Measurements from ENCODE around the gene SENP3. TPM values are rescaled to one million over a fixed set of nuclear protein-coding genes. Genes with fewer than 3 reads are reported as not detected.

The SENP3 gene
- total and polyA plus RNA-seq, 12 donors = 28.4 to 72.4 (median 43.9) TPM

- no peaks in the 10 kb centered on the region for H3K27me3 ChIP-seq
- peaks cover 0 to 23% of the 10 kb centered on the region in 2 donors for H3K36me3 ChIP-seq (replicated peaks in 1 of 2)
- H3K4me3 ChIP-seq = peak overlapping the region; percentile 28 to 74 (median 57)
- DNase-seq = peak; percentile 90 to 97 (median 95)
- H3K27ac ChIP-seq = peak overlapping the region; percentile 75 to 97 (median 92)
- peaks cover 35 to 58% of the 10 kb centered on the region in 2 donors for H3K4me1 ChIP-seq (replicated peaks in 1 of 2)
- TF ChIP-seq POLR2A (IDR thresholded peaks at IDR 0.05) = no peak
- TF ChIP-seq CTCF (IDR thresholded peaks at IDR 0.05) = peak; percentile 70 to 96 (median 92)
- intact Hi-C loops (cut with DNase I) = loop anchor here (2.0 to 10.0 kb wide), 4 partner anchors 44 to 206 kb away; partner anchors contain the start of genes FGF11 (in 1 of the 2), KCTD11 (in 1 of the 2), TMEM102 (in 1 of the 2) and TMEM95 (in 1 of the 2)
- WGBS, 4 donors = 0 to 5% (median 1%) methylated on average over 22 to 32 of the region's 32 CpGs
- no peaks in the 10 kb centered on the region for H3K9me3 ChIP-seq (replicated peaks in 1 of 3)
Measured at GRCh38 chr17:7561028-7561575, 617 bp upstream of the SENP3 start.

DNA sequence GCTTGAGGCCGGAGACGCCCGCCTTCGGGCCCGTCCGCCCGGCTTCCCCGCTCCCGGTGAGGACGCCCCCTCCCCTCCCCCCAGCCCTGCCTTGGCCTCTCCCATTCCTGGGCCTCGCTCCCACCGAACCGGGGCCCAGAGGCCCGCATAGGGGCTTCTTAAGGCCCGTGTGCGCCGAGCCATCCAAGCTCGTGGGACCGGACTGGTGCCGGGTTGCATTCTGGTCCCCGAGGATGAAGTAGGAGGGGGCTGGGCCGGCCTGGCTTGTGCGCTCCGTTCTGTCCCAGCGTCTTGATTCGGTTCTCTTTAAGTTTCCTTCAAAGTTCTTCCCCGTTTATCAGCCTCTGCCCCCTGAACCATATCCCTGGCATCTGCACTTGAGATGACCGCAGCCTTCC is 488 bp downstream of the SENP3 start:
- WGBS, 4 donors = 0 to 2% (median 1%) methylated on average over 4 to 28 of the region's 28 CpGs
- no peaks in the 10 kb centered on the region for H3K27me3 ChIP-seq
- peaks cover 34 to 56% of the 10 kb centered on the region in 2 donors for H3K4me1 ChIP-seq (replicated peaks in 1 of 2)
- H3K36me3 ChIP-seq (replicated peaks in 1 of 2) = peaks cover 0 to 34% of the 10 kb centered on the region in 2 donors
- peak overlapping the region in 3 of 4 donors; percentile 45 to 74 (median 69) for H3K4me3 ChIP-seq
- H3K9me3 ChIP-seq (replicated peaks in 1 of 3) = no peaks in the 10 kb centered on the region
- peak overlapping the region; percentile 39 to 97 (median 92) for H3K27ac ChIP-seq
- intact Hi-C loops (cut with DNase I) = loop anchor here (5.0 to 10.0 kb wide), 3 partner anchors 45 to 207 kb away; partner anchors contain the start of genes FGF11 (in 1 of the 2), KCTD11 (in 1 of the 2), TMEM102 (in 1 of the 2) and TMEM95 (in 1 of the 2)
- TF ChIP-seq CTCF (IDR thresholded peaks at IDR 0.05) (no peak), POLR2A (IDR thresholded peaks at IDR 0.05) (no peak)
- no peak for DNase-seq

DNA sequence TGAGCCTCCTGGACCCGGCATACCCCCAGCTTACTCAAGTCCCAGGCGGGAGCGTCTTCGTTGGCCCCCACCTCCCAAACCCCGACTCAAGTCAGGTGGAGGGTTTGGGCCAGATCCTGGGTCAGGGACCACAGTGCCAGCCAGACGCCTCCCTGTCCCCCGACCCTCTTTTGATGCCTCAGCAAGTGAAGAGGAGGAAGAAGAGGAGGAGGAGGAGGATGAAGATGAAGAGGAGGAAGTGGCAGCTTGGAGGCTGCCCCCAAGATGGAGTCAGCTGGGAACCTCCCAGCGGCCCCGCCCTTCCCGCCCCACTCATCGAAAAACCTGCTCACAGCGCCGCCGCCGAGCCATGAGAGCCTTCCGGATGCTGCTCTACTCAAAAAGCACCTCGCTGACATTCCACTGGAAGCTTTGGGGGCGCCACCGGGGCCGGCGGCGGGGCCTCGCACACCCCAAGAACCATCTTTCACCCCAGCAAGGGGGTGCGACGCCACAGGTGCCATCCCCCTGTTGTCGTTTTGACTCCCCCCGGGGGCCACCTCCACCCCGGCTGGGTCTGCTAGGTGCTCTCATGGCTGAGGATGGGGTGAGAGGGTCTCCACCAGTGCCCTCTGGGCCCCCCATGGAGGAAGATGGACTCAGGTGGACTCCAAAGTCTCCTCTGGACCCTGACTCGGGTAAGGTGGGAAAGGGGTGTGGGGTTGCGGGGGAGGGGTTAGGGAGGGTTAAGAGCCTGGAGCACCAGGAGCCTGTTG is 1.6 kb downstream of the SENP3 start:
- intact Hi-C loops (cut with DNase I) = loop anchor here (5.0 to 10.0 kb wide), 3 partner anchors 46 to 208 kb away; partner anchors contain the start of genes FGF11 (in 1 of the 2), KCTD11 (in 1 of the 2), TMEM102 (in 1 of the 2) and TMEM95 (in 1 of the 2)
- no peaks in the 10 kb centered on the region for H3K9me3 ChIP-seq (replicated peaks in 1 of 3)
- no peaks in the 10 kb centered on the region for H3K27me3 ChIP-seq
- H3K4me1 ChIP-seq (replicated peaks in 1 of 2) = peaks cover 26 to 45% of the 10 kb centered on the region in 2 donors
- DNase-seq = peak in 1 of 7 donors; percentile 18
- WGBS, 4 donors = 78 to 88% (median 85%) methylated on average over 12 to 30 of the region's 30 CpGs
- TF ChIP-seq POLR2A (IDR thresholded peaks at IDR 0.05) = no peak
- TF ChIP-seq CTCF (IDR thresholded peaks at IDR 0.05) = no peak
- H3K4me3 ChIP-seq = no peak overlapping the region
- H3K27ac ChIP-seq = no peak overlapping the region
- peaks cover 0 to 39% of the 10 kb centered on the region in 2 donors for H3K36me3 ChIP-seq (replicated peaks in 1 of 2)

GRCh38 chr17:7569571-7569970 is 7.9 kb downstream of the SENP3 start:
- H3K27ac ChIP-seq = no peak overlapping the region
- peaks cover 7 to 12% of the 10 kb centered on the region in 2 donors for H3K4me1 ChIP-seq (replicated peaks in 1 of 2)
- WGBS, 4 donors = 80 to 82% (median 81%) methylated on average over 5 of the region's 5 CpGs
- H3K4me3 ChIP-seq = no peak overlapping the region
- intact Hi-C loops (cut with DNase I) = loop anchor here in 1 of 2 donors (10.0 kb wide), 1 partner anchor 215 kb away; the partner anchor contains the start of genes KCTD11 and TMEM95
- no peaks in the 10 kb centered on the region for H3K9me3 ChIP-seq (replicated peaks in 1 of 3)
- no peak for TF ChIP-seq CTCF (IDR thresholded peaks at IDR 0.05)
- no peak for TF ChIP-seq POLR2A (IDR thresholded peaks at IDR 0.05)
- peaks cover 0 to 62% of the 10 kb centered on the region in 2 donors for H3K36me3 ChIP-seq (replicated peaks in 1 of 2)
- no peaks in the 10 kb centered on the region for H3K27me3 ChIP-seq
- no peak for DNase-seq

All from adrenal gland (tissue), 12 donors.